Activated CD4-positive, alpha-beta memory T cell treated with anti-CD3 and anti-CD28 coated beads for 36 hours (primary cell): ENCODE results near the gene DUSP22. TPM values are rescaled to one million over a fixed set of nuclear protein-coding genes. Genes with fewer than 3 reads are reported as not detected.

Experiments
- CTCF ChIA-PET: fragments of 350-600 bp; sonication (Branson Sonifier 250); formaldehyde crosslinking; loops from one replicate; lab custom pipeline; 2021; ENCODE audit warnings: antibody characterized with exemption, inconsistent platforms; lab: Charles Lee
- POLR2A ChIA-PET: fragments of 350-600 bp; sonication (Branson Sonifier 250); formaldehyde crosslinking; loops from one replicate; lab custom pipeline; 2021; ENCODE audit warnings: antibody characterized with exemption; lab: Charles Lee
- DNase-seq: peaks from one replicate; pipeline ENCODE4 v3.0.0-alpha.2; 2020
- H3K27ac Mint-ChIP-seq: one replicate; pipeline ENCODE4 v1.8.0; 2021; ENCODE audit warnings: mixed read lengths
- H3K27me3 Mint-ChIP-seq: one replicate; pipeline ENCODE4 v1.8.0; 2021; ENCODE audit warnings: mixed read lengths
- H3K36me3 Mint-ChIP-seq: one replicate; pipeline ENCODE4 v1.8.0; 2021; ENCODE audit warnings: mixed read lengths
- H3K4me1 Mint-ChIP-seq: one replicate; pipeline ENCODE4 v1.8.0; 2021; ENCODE audit warnings: low read depth, mixed read lengths
- H3K4me3 Mint-ChIP-seq: one replicate; pipeline ENCODE4 v1.8.0; 2021; ENCODE audit warnings: mild to moderate bottlenecking, mixed read lengths
- H3K9me3 Mint-ChIP-seq: one replicate; pipeline ENCODE4 v1.8.0; 2021; ENCODE audit warnings: mixed read lengths
- intact Hi-C: fragments of 100-400 bp; cut with micrococcal nuclease; formaldehyde crosslinking; loops from one replicate; pipeline ENCODE4 v1.15.1; 2023
- total RNA-seq, 2 experiments: library from RNA; stranded (reverse); gene quantifications; one replicate each; pipeline ENCODE4 v1.2.3, GENCODE V29; 2021

DUSP22 gene
- total RNA-seq, 2 experiments from 2014 or later: 28.0 to 28.7 TPM

DNA sequence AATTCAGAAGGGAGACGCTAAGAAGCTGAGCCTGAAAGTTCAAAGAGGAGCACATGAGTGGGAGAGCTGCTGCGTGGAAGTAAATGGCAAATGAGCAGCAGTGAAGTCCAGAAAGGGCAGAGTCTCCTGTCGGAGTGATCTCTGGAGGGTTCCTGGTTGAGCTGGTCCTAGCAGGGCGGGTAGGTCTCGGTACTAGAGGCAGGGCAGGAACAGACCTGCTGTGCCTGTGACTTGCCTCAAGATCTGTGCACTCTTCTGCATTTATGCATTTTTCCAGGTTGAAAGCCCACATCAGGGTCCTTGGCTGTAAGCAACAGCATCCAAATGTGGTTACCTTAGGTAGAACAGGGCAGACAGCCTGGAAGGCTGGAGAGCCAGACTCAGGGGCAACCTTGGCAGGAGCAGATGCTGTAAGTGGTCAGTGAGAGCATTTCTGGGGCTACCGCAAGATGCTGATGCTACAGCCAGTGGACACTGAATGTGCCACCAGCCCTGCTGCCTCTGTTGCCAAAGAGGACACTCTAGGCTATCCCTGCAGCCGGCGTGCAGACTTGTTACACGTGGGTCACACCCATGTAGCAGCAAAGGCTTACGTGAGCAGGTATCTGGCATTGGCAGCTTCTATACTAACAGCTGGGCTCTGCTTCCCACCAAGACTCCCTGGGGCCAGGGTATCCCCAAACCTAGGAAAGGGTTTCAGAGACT, 8.4 kb downstream of the DUSP22 start:
- peaks cover 18% of the 10 kb centered on the region for H3K4me1 Mint-ChIP-seq
- H3K27me3 Mint-ChIP-seq: no peaks in the 10 kb centered on the region
- ChIA-PET POLR2A (no interaction called here), CTCF (interaction anchor here (0.7 kb wide), 1 partner anchor 105 kb away, joined by 3 read pairs; no protein-coding TSS in a partner anchor)
- no peak for DNase-seq
- H3K36me3 Mint-ChIP-seq: peaks cover 5% of the 10 kb centered on the region
- intact Hi-C loops: no loop called here
- H3K9me3 Mint-ChIP-seq: no peaks in the 10 kb centered on the region
- H3K27ac Mint-ChIP-seq: no peak overlapping the region
- H3K4me3 Mint-ChIP-seq: no peak overlapping the region

DNA sequence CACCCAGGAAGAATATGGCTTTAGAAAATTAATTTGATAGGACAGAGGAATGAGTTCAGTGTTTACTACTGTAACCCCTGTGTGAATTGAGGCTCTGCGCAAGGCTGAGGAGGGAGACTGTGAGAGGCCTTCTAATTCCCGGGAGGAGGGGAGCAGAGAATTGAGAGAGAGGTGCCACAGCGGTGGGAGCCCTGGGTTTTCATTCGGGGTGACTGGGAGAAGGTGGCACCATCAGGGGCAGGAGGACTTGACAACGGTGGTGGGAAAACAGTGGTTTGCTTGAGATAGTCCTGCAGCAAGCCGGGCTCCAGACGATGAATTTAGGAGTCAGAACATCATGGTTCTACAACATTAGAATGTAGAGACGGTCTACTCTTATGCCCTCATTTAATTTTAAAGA, 9.2 kb downstream of the DUSP22 start:
- Mint-ChIP-seq H3K27ac (no peak overlapping the region), H3K4me1 (peaks cover 10% of the 10 kb centered on the region), H3K36me3 (peaks cover 5% of the 10 kb centered on the region), H3K9me3 (no peaks in the 10 kb centered on the region), H3K27me3 (no peaks in the 10 kb centered on the region), H3K4me3 (no peak overlapping the region)
- ChIA-PET CTCF (no interaction called here), POLR2A (no interaction called here)
- intact Hi-C loops: no loop called here
- DNase-seq: no peak

DNA sequence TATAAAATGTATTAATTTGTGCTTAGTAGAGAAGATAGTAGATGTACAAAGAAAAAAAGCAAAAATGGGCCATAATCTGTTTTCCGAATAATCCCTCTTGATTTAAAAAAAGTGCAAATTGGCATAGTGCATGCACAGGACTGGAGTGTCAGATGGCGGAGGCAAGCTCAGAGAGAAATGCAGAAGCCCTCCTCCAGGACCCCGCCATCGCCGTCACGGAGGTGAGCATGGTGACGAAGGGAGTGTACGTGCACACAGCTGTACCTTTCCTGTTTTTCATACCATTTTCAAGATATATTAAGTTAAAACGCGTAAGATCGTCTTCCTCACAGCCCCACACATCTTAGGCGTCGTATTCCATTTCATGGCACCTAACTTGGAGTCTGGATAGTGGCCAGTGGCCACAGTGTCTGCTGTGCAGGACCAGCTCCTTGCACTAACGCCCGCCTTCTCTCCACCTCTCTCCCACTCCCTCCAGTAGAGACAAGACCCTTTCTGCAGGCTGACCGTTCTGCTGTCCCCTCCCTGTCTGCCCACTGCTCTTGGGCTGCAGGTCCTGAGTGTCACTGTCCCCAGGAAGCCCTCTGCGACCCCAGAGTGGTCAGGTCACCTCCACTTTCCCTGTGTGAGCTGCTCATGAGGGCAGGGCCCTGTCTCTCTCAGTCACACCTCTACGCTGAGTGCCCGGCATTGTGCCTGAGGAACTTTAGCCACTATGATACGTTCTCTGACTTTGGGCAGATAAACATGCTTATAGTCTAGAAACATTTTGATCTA, 9.8 kb downstream of the DUSP22 start:
- intact Hi-C loops: no loop called here
- no peaks in the 10 kb centered on the region for H3K27me3 Mint-ChIP-seq
- ChIA-PET CTCF (interaction anchor here (0.8 kb wide), 1 partner anchor 72 kb away, joined by 3 read pairs; no protein-coding TSS in a partner anchor), POLR2A (no interaction called here)
- H3K27ac Mint-ChIP-seq: no peak overlapping the region
- H3K4me3 Mint-ChIP-seq: no peak overlapping the region
- H3K4me1 Mint-ChIP-seq: peaks cover 4% of the 10 kb centered on the region
- H3K36me3 Mint-ChIP-seq: peaks cover 5% of the 10 kb centered on the region
- no peaks in the 10 kb centered on the region for H3K9me3 Mint-ChIP-seq
- no peak for DNase-seq

DNA sequence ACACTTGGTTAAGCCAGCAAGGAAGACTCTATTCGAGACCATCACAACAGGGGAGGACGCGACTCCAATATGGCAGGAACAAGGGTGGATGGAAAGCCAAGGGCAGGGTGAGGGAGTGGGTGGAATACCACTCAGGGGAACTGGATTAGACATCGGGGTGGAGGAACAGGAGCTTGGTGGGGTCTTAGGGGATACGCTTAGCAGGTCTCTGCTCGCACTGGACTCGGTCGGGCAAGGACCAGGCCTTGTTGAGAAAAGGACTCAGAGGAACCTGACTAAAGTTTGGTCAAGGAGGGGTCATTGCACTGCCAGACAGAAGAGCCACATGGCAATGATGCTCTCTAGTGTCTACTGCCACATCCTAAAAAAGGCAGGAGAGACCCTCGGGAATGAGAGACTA, 10.5 kb downstream of the DUSP22 start:
- CTCF ChIA-PET: interaction anchor here (0.8 kb wide), 1 partner anchor 72 kb away, joined by 3 read pairs; no protein-coding TSS in a partner anchor
- Mint-ChIP-seq H3K9me3 (no peaks in the 10 kb centered on the region), H3K4me3 (no peak overlapping the region), H3K36me3 (peaks cover 7% of the 10 kb centered on the region), H3K4me1 (no peaks in the 10 kb centered on the region), H3K27me3 (no peaks in the 10 kb centered on the region), H3K27ac (no peak overlapping the region)
- intact Hi-C loops: no loop called here
- DNase-seq: no peak
- POLR2A ChIA-PET: no interaction called here

DNA sequence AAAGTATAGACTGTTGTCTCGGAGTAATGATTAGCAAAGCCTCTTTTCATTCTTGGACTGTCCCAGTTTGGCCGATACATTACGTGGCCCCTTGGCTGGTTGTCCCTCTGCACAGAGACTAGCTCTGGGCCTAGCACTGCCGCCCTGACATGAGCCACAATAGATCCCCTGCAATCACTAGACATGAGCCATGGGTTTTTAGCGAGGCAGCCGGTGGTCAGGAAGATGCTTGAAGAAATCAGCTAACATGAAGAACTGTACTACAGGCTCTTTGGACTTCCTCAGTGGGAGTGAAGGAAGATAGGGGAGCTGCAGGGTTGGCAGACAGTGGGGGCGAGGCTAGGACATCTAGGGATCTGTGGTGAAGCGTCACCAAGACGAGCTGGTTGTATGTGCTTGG, 11.0 kb downstream of the DUSP22 start:
- CTCF ChIA-PET: no interaction called here
- intact Hi-C loops: no loop called here
- Mint-ChIP-seq H3K27me3 (no peaks in the 10 kb centered on the region), H3K4me3 (no peak overlapping the region), H3K4me1 (no peaks in the 10 kb centered on the region), H3K27ac (no peak overlapping the region), H3K36me3 (peaks cover 11% of the 10 kb centered on the region), H3K9me3 (no peaks in the 10 kb centered on the region)
- POLR2A ChIA-PET: no interaction called here
- no peak for DNase-seq

DNA sequence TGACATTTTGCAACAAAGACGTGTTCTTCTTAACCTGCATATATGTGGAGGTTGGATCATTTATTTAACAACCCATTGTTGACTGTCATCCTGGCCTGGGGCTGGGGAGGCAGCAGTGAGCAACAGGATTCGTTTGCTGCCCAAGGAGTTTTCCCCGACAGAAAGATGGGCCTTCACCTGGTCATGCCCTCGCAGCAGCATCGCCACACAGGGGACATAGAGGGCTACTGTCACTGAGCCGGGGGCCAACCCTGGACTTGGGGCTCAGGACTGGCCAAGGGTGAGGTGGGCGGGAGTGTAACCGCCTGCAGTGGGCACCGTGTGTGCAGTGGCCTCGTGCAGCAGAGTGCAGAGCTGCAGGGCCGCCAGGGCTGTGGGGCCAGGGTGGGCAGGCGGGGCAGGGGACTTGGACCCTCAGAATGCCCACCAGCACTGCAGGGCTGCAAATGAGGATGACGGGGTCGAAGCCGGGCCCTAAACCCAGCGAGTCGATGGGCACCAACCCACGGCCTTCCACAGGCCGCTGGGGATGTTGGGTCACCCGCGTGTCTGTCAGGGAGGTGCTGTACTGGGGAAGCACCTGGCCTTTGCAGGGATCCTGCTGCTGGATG, 11.8 kb downstream of the DUSP22 start:
- Mint-ChIP-seq H3K9me3 (no peaks in the 10 kb centered on the region), H3K27me3 (no peaks in the 10 kb centered on the region), H3K4me3 (no peak overlapping the region), H3K36me3 (peaks cover 14% of the 10 kb centered on the region), H3K27ac (no peak overlapping the region), H3K4me1 (no peaks in the 10 kb centered on the region)
- ChIA-PET CTCF (no interaction called here), POLR2A (no interaction called here)
- DNase-seq: no peak
- intact Hi-C loops: no loop called here

DNA sequence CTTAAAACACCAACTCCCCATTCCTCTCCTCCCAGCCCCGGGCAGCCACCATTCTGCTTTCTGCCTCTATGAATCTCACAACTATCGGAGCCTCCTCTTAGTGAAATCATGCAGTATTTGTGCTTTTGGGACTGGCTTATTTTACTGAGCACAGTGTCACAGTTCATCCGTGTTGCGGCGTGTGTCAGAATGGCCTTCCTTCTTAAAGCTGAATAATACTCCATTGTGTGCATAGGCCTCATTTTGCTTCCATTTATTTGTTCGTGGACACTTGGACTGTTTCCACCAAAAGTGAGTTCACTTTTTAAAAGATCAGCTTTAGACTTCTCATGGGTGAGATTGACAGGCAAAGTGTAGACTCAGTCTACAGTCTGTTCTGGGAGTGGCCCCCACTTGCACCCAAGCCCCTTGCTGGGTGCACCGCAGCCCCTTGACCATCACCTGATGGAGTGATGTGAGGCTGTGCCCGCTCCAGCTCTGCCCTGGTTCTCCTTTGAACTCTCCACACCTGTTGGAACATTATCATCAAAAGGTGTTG, 12.6 kb downstream of the DUSP22 start:
- no peak overlapping the region for H3K4me3 Mint-ChIP-seq
- H3K27me3 Mint-ChIP-seq: no peaks in the 10 kb centered on the region
- H3K27ac Mint-ChIP-seq: no peak overlapping the region
- ChIA-PET POLR2A (interaction anchor here (1.3 kb wide), 1 partner anchor 11 kb away, joined by 4 read pairs; no protein-coding TSS in a partner anchor), CTCF (no interaction called here)
- no peaks in the 10 kb centered on the region for H3K4me1 Mint-ChIP-seq
- H3K36me3 Mint-ChIP-seq: peaks cover 14% of the 10 kb centered on the region
- intact Hi-C loops: no loop called here
- no peak for DNase-seq
- H3K9me3 Mint-ChIP-seq: no peaks in the 10 kb centered on the region

DNA sequence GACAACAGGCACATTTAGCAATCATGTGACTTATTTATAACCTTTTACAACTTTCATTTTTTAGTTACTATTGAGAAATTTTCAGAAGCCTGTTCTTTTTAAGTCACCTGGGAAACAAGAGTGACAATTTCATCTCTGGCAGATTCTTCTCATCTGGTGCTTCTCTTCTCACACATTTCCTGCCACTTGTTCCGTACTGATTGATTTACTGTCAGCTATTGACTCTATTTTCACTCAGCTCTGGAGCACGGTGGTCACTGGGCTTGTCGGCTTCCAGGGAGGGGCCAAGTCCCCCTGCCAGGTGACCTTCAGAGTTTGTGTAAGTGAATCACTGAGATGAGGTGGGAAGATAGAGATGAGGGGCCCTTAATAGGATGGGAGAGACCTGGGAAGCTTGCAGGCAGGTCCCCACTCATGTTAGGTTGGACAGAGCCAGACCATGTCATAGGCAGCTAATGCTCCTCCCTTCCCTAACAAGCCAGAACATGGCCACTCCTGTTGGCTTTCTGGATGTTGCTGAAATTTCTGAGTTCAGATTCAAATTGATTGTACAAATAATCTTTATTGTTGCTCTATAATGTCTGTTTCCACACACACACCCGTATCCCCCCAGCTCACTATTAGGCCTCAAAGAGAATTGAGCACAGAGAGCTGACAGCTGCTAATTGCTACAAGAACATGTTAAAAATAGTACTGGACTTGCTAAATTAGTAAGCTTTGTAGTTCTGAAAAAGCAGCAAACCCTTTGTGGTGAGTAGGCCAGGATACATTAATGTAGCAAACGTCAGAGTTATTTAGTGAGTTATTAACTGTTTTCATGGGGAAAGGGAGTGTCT, 13.3 kb downstream of the DUSP22 start:
- Mint-ChIP-seq H3K27me3 (no peaks in the 10 kb centered on the region), H3K27ac (no peak overlapping the region), H3K4me1 (no peaks in the 10 kb centered on the region), H3K36me3 (peaks cover 14% of the 10 kb centered on the region), H3K9me3 (no peaks in the 10 kb centered on the region), H3K4me3 (no peak overlapping the region)
- intact Hi-C loops: no loop called here
- CTCF ChIA-PET: interaction anchor here (0.6 to 1.0 kb wide), 3 partner anchors 22 to 116 kb away, joined by 3 read pairs; no protein-coding TSS in a partner anchor
- peak; percentile 37 for DNase-seq
- POLR2A ChIA-PET: interaction anchor here (1.3 kb wide), 1 partner anchor 10 kb away, joined by 4 read pairs; no protein-coding TSS in a partner anchor

DNA sequence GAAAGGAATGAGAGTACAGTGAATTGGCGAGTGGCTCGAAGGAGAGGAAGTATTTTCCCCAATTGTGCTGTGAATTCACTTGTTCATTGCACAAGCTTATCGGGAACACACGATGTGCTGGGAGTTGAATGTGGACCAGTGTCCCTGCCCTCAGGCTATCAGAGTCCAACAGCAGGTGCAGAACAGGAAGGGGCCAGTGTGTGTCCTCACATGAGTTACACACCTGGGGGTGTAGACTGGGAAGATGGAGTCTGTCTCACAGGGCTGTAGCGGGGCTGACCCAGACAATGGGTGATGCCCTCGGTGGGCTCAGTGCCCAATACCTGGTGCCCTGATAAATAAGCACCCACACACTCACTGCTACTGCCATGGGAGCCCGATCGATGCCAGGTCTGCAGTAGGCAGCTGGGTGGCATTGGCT, 14.4 kb downstream of the DUSP22 start:
- Mint-ChIP-seq H3K4me1 (peaks cover 1% of the 10 kb centered on the region), H3K27ac (no peak overlapping the region), H3K9me3 (no peaks in the 10 kb centered on the region), H3K27me3 (no peaks in the 10 kb centered on the region), H3K36me3 (peaks cover 14% of the 10 kb centered on the region), H3K4me3 (no peak overlapping the region)
- DNase-seq: no peak
- ChIA-PET POLR2A (no interaction called here), CTCF (no interaction called here)
- intact Hi-C loops: no loop called here

DNA sequence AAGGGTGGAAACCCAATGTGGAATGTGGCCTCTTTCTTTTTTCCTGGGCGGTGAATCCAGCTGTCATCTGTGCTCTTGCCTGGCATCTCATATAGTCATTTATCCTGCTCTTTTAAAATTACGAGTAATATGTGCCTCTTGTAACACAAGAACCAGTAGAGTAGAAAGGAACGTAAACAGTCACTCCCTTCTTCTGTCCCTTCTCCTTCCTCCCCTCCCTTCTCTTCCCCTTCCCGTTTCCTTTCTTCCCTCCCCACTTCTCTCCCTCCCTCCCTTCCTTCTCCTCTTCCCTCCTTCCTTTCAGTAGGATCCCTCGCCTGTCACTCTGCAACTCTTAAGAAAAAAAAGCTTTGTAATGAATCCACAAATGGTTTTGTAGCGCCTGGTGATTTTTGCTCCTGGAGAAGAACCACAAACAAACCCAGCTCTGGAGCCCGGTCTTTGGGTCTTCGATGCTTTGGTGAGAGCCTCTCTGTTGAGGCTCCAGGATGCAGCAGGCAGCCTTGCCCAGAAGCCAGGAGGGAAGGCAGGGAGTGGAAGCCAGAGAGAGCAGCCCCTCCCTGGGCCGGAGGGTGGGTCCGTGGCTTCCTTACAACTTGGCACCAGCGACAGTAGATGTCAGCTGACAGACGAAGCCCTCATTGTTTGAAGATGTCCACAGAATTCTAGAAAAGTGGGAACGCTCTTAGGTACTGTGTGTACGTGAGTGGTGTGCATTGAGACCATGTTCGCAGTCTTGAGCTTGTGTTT, 15.0 kb downstream of the DUSP22 start:
- H3K4me1 Mint-ChIP-seq: peaks cover 3% of the 10 kb centered on the region
- H3K4me3 Mint-ChIP-seq: no peak overlapping the region
- CTCF ChIA-PET: interaction anchor here (1.0 kb wide), 1 partner anchor 13 kb away, joined by 3 read pairs; no protein-coding TSS in a partner anchor
- intact Hi-C loops: no loop called here
- H3K27ac Mint-ChIP-seq: no peak overlapping the region
- DNase-seq: no peak
- no peaks in the 10 kb centered on the region for H3K9me3 Mint-ChIP-seq
- peaks cover 14% of the 10 kb centered on the region for H3K36me3 Mint-ChIP-seq
- POLR2A ChIA-PET: no interaction called here
- no peaks in the 10 kb centered on the region for H3K27me3 Mint-ChIP-seq

DNA sequence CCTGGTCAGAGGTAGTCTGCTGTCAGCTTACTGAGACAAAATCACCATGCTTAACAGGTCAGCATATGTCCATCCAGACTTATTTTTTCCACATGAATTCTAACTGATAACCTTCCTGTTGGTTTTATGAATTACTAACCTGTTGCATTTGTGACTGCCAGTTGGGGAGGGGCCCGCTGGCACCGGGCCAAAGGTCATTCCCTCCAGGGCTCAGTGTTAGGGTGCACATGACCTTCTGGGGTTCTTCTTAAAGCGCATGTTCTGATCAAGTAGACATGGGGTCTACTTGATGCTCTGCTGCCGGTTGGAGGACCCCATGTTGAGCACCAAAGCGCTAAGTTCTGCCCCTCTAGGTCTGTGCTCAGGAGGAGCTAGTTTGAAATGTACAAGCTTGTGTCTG, 15.6 kb downstream of the DUSP22 start:
- Mint-ChIP-seq H3K36me3 (peaks cover 14% of the 10 kb centered on the region), H3K27ac (no peak overlapping the region), H3K4me1 (peaks cover 4% of the 10 kb centered on the region), H3K9me3 (no peaks in the 10 kb centered on the region), H3K27me3 (no peaks in the 10 kb centered on the region), H3K4me3 (no peak overlapping the region)
- no peak for DNase-seq
- ChIA-PET CTCF (interaction anchor here (1.0 kb wide), 1 partner anchor 14 kb away, joined by 3 read pairs; no protein-coding TSS in a partner anchor), POLR2A (no interaction called here)
- intact Hi-C loops: no loop called here
